ACC112 (cell line): ENCODE data around the gene TFF3.

ENCODE experiments used
- H2AFZ ChIP-seq: fragments of 200-600 bp; sonication (generic); one replicate; pipeline ENCODE4 v1.6.0; 2017; ENCODE audit warnings: antibody characterized with exemption, low read length; ENCODE audit not compliant: unreplicated experiment
- H3K27ac ChIP-seq: fragments of 200-600 bp; sonication (generic); 2 replicates; pipeline ENCODE4 v1.5.1; 2014; ENCODE audit warnings: low read depth, mild to moderate bottlenecking, antibody characterized with exemption, low read length, moderate library complexity
- H3K27me3 ChIP-seq: fragments of 200-600 bp; sonication (generic); 2 replicates; pipeline ENCODE4 v1.6.1; 2014; ENCODE audit warnings: mild to moderate bottlenecking, antibody characterized with exemption, low read length, moderate library complexity, mixed read lengths; ENCODE audit not compliant: insufficient read depth
- H3K36me3 ChIP-seq: fragments of 200-600 bp; sonication (generic); 2 replicates; pipeline ENCODE4 v1.6.1; 2016; ENCODE audit warnings: mild to moderate bottlenecking, antibody characterized with exemption, low read length, moderate library complexity, mixed read lengths; ENCODE audit not compliant: insufficient read depth
- H3K4me1 ChIP-seq: fragments of 200-600 bp; sonication (generic); one replicate; pipeline ENCODE4 v1.6.1; 2016; ENCODE audit warnings: low read length, mixed read lengths; ENCODE audit not compliant: insufficient read depth, unreplicated experiment, control insufficient read depth
- H3K4me3 ChIP-seq: fragments of 200-600 bp; sonication (generic); 2 replicates; pipeline ENCODE4 v1.5.1; 2014; ENCODE audit warnings: mild to moderate bottlenecking, low read depth, low read length
- H3K79me2 ChIP-seq: fragments of 200-600 bp; sonication (generic); one replicate; pipeline ENCODE4 v1.6.0; 2016; ENCODE audit warnings: low read length; ENCODE audit not compliant: control insufficient read depth, unreplicated experiment, insufficient read depth

TFF3 gene

GRCh38 chr21:42262831-42263231 is 52.4 kb downstream of the TFF3 start:
- H2AFZ ChIP-seq = no peak overlapping the region
- no peak overlapping the region for H3K27ac ChIP-seq
- H3K4me1 ChIP-seq = no peaks in the 10 kb centered on the region
- no peak overlapping the region for H3K4me3 ChIP-seq
- H3K79me2 ChIP-seq = no peaks in the 10 kb centered on the region
- no peaks in the 10 kb centered on the region for H3K36me3 ChIP-seq
- H3K27me3 ChIP-seq = peaks cover 51% of the 10 kb centered on the region

DNA sequence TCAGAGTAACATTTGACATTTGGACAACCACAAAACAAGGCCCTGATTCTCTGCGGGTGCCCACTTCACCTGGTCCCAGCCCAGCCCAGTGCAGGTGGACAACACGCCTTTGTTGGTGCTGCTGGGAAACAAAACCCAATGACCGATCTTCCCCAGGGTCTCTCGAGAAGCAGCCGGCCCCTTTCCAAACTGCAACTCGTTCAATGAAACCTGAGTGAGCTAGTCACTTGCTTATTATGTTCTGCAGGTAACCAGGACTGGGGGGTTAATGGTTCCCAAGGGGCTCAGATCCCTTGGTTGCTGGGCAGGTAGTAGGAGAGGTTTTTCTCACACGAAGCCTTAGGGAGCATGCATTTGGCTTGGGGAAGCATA is 53.4 kb downstream of the TFF3 start:
- Histone ChIP-seq H2AFZ (no peak overlapping the region), H3K79me2 (no peaks in the 10 kb centered on the region), H3K36me3 (no peaks in the 10 kb centered on the region), H3K4me3 (no peak overlapping the region), H3K27me3 (peaks cover 56% of the 10 kb centered on the region), H3K27ac (no peak overlapping the region), H3K4me1 (no peaks in the 10 kb centered on the region)
